ENCODE measurements around the gene ARHGEF7. TPM values are rescaled to one million over a fixed set of nuclear protein-coding genes. Genes with fewer than 3 reads are reported as not detected.

ARHGEF7 gene
- total RNA-seq, 1 donor from 2014 or later, result 155 TPM

DNA sequence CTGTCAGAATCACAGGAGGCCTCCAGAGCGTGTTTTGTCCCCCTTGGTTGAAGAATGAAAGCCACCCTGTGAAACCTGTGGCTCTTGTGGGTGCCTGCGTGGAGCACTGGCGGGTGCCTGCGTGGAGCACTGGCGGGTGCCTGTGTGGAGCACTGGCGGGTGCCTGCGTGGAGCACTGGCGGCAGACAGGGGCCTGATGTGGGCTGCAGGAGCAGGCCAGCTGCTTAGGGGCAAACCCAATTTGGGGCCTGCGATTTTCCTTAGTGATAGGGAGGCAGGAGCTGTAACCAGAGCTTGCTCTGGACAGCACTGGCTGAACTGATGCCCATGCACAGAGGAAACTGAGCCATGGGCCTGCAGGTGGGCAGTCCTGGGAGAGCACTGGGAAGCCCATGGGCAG lies 24.3 kb downstream of the ARHGEF7 start:
- no peak for DNase-seq (ENCODE audit: low read depth, low spot score)

DNA sequence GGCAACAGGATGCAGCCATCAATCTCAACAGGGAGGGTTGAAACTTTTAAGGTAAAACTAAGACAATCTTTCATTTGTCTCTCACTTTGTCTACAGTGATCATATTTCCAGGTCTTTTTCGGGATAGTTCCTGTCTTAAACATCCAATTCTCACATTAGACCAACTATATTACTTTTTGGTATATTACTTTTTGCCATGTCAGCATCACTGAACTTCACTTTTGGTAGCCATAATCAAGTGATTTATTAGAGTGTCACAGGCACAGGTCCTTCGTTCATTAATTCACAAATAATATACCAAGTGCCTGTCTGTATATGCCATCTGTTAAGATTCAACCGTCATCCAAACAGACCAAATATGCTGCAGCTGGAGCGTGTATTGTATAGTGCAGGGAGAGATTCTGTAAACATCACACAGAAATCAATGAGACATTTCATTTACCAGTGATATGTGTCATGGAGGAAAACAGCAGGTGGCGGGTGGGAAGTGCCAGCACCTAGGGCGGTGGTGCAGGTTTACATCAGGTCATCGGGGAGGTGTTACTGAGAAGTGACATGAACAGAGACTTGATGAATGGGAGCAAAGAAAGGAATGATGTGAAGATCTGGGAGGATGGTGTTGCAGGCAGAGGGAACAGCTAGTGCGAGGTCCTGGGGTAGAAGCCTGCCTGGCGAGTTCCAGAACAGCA lies 24.9 kb downstream of the ARHGEF7 start:
- DNase-seq (ENCODE audit: low read depth, low spot score), result no peak

DNA sequence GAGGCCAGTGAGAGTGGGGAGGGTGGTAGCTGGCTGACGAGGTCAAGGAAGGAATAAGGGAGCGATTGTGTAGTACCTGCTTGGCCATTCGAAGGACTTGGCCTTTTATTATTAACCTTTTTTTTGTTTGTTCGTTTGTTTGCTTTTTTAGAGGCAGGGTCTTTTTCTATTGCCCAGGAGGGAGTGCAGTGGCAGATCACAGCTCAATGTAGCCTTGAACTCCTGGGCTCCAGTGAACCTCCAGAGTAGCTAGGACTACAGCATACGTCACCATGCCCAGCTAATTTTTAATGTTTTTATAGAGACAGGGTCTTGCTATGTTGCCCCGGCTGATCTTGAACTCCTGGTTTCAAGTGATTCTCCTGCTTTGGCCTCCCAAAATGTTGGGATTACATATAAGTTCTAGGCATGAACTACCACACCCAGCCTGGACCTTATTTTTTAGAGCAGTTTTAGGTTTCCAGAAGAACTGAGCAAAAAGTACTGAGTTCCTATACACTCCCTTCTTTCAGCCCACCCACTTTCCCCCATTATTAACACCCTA lies 25.5 kb downstream of the ARHGEF7 start:
- DNase-seq (ENCODE audit: low read depth, low spot score), result no peak

GRCh38 chr13:111142472-111142871 lies 27.4 kb downstream of the ARHGEF7 start:
- DNase-seq (ENCODE audit: low read depth, low spot score), result no peak

GRCh38 chr13:111143865-111144540 lies 28.9 kb downstream of the ARHGEF7 start:
- DNase-seq (ENCODE audit: low read depth, low spot score), result no peak

DNA sequence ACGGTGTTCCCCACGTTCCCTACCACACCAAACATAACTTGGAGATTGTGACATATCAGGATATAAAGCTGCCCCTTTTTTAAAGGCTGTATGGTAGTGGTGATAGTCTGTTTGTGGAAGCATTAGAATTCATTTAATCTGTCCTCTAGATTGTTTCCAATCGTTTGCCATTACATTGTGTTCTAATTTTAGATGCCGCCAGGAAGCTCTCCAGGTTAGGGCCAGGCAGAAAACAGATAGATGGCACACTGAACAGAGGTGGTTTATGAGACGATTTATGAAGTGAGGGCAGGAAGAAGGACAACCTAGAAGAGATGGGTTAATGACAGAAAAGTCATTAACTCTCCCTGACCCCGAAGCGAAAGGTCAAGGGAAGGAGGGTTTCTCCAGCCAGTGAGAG lies 30.0 kb downstream of the ARHGEF7 start:
- DNase-seq (ENCODE audit: low read depth, low spot score), result no peak

- no peak for DNase-seq (ENCODE audit: low read depth, low spot score)
These were observed 30.4 kb downstream of the ARHGEF7 start for GRCh38 chr13:111145506-111145905.

DNA sequence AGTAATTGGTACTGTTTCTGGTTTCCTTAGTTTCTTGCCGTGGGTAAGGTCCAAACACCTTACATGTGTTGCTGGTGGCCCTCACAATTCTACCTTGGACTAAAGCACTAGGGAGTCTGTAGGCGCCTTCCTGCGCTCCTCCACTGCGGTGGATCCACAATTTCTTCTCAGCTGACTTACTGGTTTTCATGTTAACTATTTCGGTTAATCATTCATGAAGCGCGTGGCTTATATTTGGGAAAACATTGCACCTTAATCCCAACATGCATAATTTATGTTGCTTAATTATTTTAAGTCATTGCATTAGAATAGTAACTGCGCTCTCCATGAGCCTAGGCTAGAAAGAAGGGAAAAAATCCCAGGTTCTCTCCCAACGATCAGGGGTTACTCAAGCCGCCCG lies 37.7 kb downstream of the ARHGEF7 start:
- DNase-seq (ENCODE audit: low read depth, low spot score), result no peak

- DNase-seq (ENCODE audit: low read depth, low spot score), result peak; percentile 76
These were observed 38.3 kb downstream of the ARHGEF7 start for GRCh38 chr13:111153279-111153976.

- no peak for DNase-seq (ENCODE audit: low read depth, low spot score)
These were observed 38.8 kb downstream of the ARHGEF7 start for GRCh38 chr13:111153977-111154332.

DNA sequence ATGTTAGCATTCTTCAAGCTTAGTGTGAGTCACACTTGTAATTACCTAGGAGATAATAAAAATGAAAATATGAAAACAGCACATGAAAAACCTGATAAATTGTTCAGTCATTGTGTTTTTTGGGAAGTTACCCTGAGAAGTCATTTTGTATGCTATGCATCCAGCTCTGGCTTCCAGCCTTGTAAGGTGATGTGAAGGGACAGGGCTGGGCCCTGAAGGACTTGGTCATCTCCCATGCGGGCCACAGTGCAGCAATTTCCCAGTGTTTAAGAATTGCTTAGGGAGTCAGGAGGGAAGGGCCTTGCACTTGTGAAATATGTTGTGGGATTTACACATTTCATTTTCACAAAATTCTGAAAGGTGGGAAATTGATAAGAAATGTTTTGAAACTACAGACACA lies 41.3 kb downstream of the ARHGEF7 start:
- no peak for DNase-seq (ENCODE audit: low read depth, low spot score)

DNA sequence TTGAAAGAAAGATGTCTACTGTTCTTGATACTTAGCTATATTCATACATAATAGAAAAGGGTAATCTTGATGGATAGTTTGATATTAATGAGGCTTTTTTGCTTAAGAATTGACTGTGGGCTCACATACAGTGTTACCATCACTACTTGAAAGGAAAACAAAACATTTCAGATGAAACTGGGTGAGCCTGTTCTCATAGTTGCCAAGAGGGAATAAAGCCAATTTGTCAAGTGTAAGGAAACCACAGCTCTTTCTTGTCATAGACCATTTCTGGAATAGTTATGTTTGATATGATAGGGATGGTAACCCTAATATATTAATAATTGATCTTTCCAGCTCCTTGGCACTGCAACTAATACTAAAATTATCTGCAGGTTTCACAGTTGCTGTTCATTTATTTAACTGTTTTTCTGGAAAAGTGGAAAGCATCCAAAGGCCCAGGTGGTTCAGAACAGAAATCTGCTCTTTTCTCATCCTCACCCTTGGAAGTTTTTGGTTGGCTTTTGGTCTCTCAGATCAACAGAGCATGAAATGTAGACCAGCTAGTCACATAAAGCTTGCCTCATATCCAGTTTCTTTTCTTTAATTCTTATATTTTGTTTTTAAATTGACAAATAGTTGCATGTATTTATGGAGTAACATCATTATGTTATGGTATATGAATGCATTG lies 43.2 kb downstream of the ARHGEF7 start:
- DNase-seq (ENCODE audit: low read depth, low spot score), result no peak

DNA sequence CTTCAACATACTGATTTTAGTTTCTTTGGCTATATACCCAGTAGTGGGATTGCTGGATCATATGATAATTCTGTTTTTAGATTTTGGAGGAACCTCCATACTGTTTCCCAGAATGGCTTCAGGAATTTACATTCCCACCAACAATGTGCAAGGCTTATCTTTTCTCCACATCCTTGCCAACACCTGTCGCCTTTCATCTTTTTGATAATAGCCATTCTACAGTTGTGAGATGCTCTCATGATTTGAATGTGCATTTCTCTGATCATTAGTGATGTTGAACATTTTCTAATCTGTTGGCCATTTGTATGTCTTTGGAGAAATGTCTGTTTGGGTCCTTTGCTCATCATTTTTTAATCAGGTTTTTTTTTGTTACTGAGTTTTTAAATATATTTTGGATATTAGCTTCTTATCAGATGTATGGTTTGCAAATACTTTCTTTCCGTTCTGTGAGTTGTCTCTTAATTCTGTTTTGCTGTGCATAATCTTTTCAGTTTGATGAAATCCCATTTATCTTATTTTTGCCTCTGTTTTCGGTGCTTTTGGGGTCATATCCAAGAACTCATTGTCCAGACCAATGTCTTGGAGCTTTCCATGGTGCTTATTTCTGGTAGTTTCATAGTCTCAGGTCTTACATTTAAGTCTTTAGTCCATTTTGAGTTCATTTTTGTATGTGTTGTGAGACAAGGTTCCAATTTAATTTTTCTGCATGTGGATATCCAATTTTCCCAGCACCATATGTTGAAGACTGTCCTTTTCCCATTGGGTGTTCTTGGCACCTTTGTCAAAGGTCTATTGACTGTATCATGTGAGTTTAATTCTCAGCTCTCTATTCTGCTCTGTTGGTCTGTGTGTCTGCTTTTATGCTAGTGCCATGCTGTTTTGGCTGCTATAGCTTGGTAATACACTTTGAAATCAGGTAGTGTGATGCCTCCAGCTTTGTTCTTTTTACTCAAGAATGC lies 44.5 kb downstream of the ARHGEF7 start:
- no peak for DNase-seq (ENCODE audit: low read depth, low spot score)

- DNase-seq (ENCODE audit: low read depth, low spot score), result no peak
These were observed 45.5 kb downstream of the ARHGEF7 start for GRCh38 chr13:111160648-111161047.

- no peak for DNase-seq (ENCODE audit: low read depth, low spot score)
These were observed 46.8 kb downstream of the ARHGEF7 start for GRCh38 chr13:111161601-111162600.

DNA sequence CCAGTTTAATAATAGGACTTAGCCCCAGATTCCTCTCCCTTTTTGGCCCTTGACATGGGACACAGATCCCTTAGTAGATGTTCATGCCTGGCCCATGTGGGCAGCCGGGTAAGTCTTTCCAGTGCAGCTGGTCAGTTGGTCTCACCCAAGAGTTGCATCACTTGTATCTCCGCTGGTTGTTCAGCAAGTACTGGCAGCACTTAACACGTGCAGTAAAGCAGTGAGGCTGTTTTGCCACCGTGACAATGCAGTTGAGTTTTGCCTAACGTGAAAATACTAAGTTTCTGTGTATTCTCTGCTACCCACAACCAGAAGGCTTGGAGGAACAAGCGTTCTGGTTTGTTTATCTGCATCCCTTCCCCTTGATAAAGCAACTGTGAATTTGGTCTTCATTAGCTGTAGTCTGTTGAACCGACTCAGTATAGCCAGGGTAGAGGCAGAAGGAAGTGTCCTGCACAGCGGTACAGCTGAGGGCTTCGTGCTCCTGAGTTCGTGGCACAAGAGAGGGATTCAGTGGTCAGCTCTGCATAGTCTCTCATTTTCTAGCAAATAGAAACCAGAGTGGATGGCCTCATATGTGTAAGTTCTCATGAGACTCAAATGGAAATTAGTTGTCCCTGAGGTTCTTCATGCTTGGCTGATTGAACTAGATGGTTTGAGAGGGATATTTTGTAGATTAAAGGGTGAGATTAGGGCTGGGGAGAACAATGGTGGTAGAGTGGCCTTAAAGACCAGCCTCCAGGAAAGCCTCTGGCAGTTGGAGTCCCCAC lies 50.3 kb downstream of the ARHGEF7 start:
- no peak for DNase-seq (ENCODE audit: low read depth, low spot score)

DNA sequence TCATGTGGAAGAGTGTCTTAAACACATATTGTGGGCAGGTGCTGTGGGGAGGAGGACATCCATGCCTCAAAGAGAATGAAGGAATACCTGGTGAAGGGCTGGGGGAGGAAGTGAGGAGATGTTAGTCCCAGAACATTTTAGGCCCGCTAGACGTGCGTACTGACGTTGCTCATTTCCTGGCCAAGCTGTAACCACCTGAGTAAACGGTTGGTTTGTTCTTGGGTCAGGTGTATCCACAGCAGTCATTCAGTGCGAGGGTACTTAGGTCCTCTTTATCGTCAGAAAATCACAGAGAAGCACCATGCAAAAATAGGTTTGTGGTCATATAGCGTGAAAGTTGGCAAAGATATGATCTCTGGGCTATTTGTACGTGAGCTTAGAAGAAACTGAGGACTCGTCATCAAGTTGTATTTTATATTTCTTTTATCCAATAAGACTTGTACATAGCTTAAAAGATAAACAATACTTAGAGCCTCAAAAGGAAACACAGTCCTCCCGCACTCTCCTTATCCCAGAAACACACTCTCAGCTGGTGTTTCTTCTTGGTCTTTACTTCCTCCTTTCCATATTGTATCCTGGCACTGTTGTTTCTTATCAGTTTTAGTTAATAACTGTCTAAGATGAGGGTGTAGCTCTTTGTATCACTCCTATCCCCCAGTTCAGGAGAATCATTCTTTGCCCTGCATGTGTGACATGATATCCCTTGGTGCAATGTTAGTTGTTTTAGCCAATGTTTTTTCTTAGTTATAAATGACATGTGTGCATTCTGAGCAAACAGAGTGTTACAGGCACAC lies 52.0 kb downstream of the ARHGEF7 start:
- DNase-seq (ENCODE audit: low read depth, low spot score), result no peak

GRCh38 chr13:111168107-111168506 lies 53.0 kb downstream of the ARHGEF7 start:
- no peak for DNase-seq (ENCODE audit: low read depth, low spot score)

All from pulmonary artery endothelial cell (primary cell).